NCI-H2171 treated with DMSO at 0.1 percent for 48 hours (cell line): ENCODE results near the gene MYLK.
A peak's percentile ranks its signal among the peaks of the same experiment; 100 is the strongest.

Experiments used
- DNase-seq: peaks from one replicate; lab custom pipeline; 2025; lab: John Stamatoyannopoulos, UW

Gene MYLK

DNA sequence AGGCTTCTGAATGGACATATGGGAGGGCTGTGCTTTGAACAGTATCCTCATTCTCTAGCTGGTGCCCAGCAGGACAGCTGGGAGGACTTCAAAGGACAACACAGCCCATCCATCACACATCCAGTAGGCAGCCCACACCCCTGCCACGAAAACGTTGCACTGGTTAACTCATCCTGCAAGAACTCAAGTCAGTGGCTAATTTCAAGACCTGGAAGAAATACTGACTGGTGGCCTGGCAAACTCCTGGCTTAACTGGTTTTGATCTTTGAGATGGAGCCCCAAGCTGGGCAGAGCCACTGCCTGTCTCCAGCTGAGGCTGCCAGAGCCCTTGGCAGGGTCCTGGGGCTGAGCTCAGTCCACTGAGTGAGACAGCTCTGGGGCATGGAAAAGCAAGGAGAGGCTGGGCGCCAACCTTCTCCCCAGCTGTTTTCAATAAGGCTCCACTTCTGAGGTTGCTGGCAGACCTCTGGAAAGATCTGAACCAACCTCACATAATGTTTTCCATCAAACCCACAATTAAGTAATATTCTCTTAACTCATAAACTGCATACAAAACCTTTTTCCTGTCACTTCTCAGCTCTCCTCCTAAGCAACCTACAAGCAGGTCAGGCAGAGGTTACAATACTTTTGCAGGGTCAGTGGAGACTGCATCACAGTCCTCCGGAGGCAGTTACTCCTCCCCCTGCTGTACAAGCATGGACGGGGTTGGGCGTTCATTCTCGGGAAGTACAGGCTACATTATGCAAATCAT, 110.3 kb downstream of the MYLK start:
- DNase-seq = no peak

DNA sequence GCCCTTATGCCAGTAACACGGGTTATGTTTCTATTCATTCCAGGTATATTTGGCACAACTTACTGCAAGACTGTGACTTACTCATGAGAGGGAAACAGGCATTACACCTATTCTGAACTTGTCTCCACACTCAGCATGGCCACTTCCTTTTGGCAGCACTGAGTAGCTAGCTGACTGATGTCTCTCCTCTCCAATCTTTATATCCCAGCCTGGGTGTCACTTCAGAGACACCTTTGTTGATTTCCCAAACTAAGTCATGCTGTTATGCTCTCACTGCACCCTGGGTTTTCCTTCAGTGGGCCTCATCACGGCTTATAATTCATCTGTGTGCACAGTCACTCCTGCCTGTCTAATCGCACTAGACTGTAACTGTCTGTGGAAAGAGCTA, 114.8 kb downstream of the MYLK start:
- no peak for DNase-seq

DNA sequence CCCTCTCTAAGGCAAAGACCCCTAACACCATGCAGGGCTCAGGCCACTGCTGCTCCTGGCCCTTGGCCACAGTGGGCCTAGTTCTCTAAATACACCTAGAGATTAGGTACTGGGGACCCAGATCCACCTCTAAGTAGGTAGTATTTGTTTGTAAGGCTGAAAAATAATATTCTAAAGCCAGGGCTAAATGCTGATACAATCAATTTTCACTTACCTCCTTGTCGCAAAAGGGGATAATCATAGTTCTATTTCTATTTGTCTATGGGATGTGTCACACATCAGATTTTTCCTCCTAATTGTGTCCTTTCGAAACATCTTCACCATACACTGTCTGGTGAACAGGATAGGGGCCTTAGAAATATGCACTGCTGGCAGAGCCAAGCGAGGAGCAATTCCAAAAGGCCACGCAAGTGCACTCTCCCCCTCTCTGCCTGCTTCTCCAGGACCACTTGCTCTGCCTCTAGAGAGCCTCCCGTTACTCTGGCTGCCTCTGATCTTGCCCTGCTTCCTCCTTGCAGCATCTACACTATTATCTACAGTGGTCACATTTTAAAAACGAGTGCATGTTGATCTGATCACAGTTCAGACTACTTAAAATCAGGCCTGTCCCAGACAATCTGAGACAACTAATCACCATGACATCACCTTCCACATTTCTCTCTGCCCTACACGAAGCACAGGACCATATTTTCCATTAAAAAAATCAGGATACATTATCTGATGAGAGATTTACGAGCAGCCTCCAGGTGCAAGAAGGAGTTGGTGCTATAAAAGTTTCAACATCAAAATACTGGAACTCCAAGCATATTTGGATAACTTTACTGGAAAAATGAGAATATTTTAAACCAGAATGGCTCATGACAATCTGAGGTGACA, 115.4 kb downstream of the MYLK start:
- DNase-seq = no peak

DNA sequence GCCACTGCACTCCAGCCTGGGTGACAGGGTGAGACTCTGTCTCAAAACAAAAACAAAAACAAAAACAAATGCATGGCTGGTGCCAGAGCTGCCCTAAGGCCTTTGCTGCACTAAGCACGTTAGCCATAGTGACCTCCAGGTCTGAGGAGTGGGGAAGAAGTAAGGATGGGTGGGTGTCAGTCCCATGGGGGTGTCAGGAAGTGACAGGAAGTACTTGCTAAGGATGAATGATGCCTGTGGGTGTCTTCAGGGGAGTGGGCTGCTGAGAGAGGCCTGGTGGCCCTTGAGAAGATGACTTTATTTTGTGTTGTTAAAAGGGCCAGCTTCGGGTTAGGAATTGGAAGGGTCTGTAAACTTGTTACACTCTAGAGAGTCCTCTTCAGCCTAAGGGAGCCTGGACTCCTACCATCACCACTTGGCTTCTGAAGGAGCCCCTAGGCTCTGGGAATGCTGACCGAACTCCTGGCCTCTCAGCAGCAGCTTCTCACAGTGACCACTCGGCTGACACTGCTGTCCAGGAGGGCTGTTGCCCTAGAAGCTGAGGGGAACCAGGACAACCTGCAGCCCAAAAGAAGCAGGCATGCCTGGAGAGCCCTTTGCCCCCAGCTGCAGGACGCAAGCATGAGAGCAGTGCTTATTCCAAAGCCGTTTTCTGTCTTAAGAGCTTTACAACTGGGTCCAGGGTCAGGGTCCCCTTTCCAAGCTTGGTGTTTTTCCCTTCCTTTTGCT, 116.4 kb downstream of the MYLK start:
- no peak for DNase-seq

DNA sequence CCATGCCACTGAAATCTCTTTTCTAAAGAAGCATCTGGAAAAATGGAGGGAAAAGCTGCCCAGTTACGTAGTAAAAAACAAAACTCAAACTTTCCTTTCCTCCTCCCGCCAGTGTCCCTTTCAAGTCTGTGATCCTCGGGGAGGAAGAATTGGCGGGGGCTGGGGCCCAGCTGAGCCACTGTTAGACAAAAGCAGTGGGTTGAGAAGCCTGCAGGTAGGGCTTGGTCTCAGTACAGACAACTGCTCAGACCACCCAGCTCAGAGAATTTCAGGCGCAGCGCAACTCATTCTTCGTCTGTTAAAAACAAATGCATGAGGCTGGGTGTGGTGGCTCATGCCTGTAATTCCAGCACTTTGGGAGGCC, 117.1 kb downstream of the MYLK start:
- no peak for DNase-seq

DNA sequence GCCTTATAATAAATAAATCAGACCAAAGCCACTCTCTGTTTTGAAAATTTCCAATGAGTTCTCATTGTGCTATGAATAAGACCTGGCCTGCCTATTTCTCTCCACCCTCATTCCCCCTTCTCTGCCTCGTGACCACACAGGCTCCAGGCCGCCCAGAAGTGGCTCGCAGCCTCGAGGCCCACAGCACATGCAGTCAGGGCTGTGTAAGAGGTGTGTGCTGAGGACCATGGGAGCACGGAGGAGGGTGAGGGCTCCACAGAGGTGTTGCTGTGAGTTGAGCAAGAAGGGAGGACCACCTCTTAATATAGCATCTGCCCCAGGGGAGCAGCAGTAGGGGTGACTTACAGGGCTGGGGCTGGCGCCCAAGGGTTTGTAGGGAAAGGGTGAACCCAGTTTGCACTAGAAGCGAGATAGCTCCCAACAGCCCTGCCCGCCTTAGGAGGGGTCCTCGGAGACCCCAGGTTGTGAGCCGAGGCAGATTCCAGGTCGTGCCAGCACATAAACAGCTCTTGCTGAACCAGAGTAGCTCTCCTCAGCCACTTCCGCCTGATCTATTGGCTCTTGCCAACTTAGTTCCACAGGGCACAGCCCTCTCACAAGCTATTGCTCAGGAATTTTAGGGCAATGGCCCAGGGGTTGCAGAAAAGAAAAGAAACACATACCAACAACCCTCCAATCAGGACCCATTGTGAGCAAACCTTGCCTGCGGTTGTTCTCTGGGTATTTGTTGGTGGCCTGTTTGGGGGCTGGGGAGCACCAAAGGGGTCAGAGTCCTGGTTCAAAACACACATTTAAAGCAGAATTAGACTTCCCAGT, 117.7 kb downstream of the MYLK start:
- DNase-seq = no peak

DNA sequence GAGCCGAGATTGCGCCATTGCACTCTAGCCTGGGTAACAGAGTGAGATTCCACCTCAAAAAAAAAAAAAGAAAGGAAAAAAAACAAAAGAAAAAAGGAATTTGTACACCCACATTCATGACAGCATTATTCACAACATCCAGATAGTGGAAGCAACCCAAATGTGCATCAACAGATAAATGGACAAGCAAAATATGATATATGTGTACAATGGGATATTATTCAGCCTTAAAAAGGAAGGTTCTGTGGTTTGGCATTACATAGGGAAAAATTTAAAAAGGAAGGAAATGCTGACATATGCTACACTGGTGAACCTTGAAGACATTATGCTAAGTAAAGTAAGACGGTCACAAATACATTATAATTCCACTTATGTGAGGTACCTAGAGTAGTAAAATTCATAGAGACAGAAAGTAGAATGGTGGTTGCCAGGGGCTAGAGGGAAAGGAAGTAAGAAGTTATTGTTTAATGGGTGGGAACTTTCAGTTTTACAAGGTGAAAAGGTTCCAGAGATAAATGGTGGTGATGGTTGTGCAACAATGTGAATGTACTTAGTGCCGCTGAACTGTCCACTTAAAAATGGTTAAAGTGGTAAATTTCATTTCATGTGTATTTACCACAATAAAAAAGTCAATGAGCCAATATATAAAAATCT, 118.5 kb downstream of the MYLK start:
- DNase-seq = no peak

DNA sequence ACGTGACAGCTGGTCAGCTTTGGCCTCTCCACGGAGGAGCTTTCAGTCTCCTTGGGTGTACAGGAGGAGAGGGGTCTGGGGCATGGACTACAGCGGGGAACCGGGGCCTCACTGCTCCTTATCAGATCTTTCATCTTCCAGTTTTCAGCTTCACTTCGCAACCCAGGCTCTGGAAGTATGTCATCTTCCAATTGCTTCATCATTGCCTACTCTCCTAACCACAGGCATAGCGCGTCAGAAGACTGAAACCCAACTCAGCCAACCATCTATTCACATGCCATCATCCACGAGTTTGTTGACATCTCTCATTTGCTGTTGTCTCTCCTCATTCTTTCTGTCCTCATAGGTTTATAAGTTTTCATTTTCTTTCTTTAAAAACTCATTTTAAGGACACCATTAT, 119.5 kb downstream of the MYLK start:
- no peak for DNase-seq

DNA sequence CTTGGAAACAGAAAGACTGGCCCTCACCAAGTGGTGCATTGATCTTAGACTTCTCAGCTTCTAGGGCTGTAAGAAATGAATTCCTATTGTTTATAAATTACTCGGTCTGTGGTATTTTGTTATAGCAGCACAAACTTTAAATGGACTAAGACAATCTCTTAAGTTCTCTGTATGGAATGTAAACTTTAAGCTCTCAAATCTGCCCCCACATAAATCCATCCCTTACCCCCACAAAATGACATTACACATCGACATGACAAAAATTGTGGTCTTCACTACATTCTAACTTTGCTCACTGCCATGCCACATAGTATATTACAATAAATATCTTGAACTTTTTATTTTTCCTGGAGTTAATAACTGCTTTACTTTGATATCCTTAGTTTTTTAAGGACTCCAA, 121.3 kb downstream of the MYLK start:
- no peak for DNase-seq

DNA sequence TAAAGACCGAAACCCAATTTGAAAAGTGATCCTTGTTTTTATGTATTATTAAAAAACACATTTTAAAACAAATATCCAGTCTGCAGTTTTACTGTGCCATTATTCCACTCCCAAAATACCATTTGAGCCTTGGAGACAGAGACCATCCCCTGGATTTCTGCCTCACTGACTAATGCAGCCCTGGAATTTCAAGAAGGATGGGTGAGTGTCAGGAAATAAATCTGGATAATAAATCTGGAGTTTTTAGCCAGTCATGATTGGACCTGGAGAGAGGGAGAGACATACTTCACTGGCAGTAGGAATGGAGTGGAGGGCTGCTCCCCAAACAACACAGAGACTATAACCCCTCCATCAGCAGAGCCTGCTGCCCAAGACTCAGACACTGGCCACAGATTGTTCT, 123.3 kb downstream of the MYLK start:
- no peak for DNase-seq

DNA sequence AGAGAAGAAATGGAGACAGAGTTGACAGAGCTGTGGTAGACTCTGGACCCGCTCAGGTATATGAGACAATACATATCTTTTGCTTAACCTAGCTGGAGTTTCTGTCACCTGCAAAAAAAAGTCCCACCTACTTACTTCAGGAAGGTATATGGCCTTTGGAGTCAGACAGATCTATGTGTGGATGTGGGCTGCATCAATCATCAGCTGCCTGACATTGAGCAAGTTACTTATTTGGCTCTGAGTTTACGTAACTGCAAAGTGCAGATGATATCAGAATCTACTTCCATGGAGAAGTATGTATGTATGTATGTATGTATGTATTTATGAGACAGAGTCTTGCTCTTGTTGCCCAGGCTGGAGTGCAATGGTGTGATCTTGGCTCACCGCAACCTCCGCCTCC, 124.3 kb downstream of the MYLK start:
- no peak for DNase-seq

DNA sequence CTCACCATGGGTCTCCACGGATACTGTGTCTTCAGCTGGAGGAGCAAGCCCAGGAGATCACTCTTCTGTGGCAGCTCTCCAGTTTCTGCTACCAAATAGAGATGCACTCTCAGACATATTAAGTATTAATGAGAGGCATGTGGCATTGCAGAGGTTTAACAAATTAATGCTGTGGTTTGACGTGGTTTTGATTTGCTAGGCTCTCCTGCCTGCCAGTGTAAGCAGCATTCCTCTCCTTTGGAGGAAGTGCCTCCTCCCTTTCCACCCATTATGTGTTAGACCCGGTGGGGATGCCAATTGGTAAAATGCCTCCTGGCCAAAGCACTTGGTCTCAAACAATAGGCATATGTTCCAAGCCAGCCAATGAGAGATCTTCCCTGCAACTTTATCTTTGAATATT, 124.8 kb downstream of the MYLK start:
- DNase-seq = no peak

DNA sequence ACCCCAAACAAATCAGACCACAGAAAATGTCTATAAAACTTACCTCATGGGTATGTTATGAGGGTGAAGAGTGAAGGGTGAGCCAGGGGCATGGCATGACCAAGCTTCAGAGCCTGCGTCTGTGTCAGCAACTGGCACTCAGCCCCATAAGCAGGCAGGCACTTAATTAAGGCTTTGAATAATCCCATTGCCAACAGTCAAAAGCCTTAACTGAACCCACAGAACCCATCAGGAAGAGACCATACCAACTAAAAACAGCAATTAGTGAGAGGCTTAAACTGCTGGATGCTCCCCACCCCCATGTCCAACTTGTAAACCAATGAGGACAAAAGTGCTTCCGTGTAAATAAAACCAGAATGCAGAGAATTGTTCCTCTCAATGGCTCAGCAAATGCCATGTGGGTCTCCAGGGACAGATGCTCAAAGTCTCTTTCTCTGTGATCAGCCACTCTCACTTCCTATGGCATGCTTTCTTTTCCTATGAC, 126.0 kb downstream of the MYLK start:
- peak; percentile 32 for DNase-seq

DNA sequence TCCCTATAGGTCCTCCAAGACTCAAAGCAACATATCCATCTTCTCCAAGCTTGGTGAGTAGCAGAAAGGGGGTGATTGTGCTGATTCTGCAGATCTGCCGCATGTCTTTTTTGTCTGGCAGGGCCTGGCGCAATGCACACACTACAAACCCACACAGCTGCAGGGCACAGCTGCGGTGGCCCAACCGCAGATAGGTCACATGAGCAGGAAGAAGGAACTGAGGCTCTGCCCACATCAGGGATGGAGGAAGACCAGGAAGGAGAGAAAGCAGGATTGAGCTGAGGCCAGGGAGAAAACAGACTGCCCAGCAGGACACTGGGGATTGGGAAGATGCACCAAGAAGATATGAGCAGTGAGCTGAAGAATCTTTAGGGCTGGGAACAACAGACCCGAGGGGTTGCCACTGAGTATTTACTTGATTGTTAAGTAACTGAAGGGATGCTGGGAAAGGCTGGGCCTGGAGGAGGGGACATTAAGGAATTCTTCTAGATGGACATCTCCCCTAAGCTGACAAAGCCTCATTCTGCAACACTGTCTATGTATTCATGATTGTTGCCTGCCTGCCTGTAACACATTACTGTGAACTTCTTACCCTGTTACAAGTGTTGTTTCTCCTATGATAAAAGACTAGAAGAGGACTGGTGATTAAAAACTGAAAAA, 126.7 kb downstream of the MYLK start:
- DNase-seq = no peak

DNA sequence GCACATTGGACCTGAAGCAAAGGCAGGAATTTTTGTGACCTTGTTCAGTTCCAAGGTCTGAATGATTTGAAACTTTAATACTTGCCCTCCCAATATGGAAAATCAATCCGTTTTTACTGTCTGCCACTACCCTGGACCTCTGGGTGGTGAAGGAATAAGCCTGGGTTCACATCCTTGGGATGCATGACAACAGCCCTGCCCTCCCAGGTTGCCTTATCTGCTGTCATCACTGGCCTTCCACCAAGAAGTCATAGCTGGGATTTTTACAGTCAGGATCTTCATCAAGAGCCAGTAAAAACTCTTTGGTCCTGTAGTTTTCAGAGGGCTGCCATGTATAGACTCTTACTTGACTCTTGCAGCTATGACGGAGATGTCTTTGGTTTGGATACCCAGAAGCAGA, 128.6 kb downstream of the MYLK start:
- DNase-seq = no peak

DNA sequence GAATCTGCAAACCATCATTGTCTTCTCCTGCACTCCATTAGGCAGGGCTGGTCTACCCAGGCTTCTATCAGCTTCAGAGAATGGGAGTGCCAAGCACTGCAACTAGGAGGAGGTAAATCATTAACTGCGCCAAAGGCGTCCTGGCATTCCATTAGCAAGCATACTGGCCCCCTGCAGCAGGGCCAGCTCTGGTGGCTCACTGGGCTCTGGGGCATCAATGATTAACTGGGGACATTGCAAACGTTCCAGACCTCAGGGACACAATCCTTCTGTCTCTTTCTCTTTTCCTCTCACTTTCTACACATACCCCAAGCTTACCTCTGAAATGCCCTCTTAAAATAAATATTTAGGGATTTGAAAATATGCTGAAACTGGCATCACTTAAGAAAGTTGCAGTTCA, 129.0 kb downstream of the MYLK start:
- no peak for DNase-seq

DNA sequence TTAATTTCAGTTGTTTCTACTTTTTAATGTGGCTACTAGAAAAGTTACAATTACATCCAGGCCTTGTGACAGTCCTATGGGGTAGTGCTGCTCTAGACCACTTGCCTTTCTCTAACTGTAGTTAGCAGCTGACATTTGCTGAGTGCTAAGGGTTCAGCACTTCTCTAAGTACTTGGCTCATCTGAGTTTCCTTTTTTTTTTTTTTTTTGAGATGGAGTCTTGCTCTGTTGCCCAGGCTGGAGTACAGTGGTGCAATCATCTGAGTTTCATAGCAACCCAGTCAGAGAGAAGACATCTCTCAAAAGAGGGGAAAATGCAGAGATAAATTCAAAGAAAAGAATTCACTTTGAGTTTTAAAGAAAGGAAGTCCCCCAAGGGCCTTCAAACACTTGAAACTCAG, 130.8 kb downstream of the MYLK start:
- DNase-seq = no peak

DNA sequence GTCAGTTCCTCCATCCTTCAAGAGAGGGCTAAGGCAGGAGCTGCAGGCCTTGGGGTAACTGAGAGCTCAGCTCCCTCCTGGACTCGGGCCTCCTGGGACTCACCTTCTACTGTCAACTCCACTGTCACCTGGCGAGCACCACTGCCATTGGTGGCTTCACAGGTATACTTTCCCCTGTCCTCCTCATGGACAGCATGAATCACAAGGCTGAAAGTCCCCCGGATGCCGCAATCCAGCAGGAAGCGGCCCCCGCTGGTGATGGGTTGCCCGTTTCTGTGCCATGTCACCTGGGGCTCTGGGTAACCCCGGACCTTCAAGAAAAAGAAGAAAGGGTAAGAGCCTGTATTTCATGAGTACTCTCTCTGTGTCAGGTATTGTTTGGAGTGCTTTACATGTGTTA, 131.9 kb downstream of the MYLK start:
- no peak for DNase-seq

DNA sequence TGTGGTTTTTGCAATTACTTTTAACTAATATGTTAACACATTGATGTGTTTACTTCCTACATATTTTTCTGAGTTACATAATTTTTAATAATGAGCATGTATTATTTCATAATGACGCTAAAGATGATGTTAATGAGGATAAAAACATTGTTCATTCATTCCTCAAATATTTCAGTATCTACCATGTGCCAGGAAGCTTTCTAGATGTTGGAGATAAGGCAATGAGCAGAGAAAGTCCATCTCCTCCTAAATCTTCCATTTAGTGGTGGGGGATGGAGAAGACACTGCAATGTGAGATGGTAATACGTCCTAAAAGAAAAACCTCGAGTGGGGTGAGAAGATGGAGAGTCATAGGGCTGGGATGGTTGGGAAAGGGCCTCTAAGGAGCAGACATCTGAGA, 132.7 kb downstream of the MYLK start:
- DNase-seq = no peak

DNA sequence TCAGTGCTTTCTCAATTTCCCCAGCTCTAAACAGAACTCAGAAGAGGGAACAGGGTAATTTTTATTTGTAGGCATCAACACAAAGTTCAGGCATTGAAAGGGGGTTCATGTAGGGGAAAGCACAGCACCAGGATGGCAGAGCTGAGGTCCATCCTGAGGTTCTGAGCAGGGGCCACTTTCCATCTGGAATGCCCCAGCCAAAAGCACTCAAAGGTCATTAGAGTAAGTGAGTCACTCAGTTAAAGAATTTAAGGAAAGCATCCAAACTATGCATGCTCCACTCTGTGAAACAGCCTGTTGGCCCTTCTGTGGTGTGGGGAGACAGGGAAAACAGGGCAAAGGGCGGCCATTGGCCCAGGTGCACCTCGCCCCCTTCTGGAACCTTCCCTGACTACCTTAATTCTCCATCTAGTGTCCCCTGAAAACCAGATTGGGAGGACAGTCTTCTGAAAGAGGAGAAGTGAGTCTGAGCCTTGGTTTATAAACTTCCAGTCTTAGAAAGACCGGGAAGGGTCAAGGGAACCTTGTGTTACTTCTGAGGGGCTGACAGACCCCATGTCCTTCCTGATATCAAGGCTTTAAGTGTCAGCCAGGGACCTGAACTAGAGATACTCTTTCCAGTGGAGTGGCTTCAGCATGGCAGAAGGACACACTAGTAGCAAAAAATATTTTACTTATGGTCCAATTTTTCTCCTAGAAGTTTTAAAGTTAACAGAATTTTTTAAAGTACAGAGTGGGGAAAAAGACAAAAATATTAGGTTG, 133.3 kb downstream of the MYLK start:
- no peak for DNase-seq
